ENCODE results near the gene CSF3R. TPM values are rescaled to one million over a fixed set of nuclear protein-coding genes. Genes with fewer than 3 reads are reported as not detected.

The CSF3R gene
- polyA plus RNA-seq, 1 donor from 2014 or later, result not detected

- no peaks in the 10 kb centered on the region for H3F3A ChIP-seq (ENCODE audit: insufficient read depth, low read length, poor library complexity, severe bottlenecking)
- H3K9me2 ChIP-seq (ENCODE audit: insufficient read depth, low read length), result no peaks in the 10 kb centered on the region
- H3K4me3 ChIP-seq (ENCODE audit: low read length), result no peak overlapping the region
- H3K36me3 ChIP-seq (ENCODE audit: insufficient read depth, low read length), result no peaks in the 10 kb centered on the region
- no peak overlapping the region for H3K27ac ChIP-seq (ENCODE audit: low read length)
- H2AFZ ChIP-seq (ENCODE audit: low read depth, low read length), result no peak overlapping the region
- no peak overlapping the region for H3K9ac ChIP-seq (ENCODE audit: low read length)
- no peak overlapping the region for H3K4me2 ChIP-seq (ENCODE audit: low read length)
- no peaks in the 10 kb centered on the region for H3K79me2 ChIP-seq (replicated peaks; ENCODE audit: insufficient read depth, low read length)
- H3K9me3 ChIP-seq (ENCODE audit: low read length), result no peaks in the 10 kb centered on the region
- TF ChIP-seq CTCF (IDR thresholded peaks at IDR 0.05; ENCODE audit: poor library complexity, severe bottlenecking) (no peak), POLR2AphosphoS5 (IDR thresholded peaks at IDR 0.05) (no peak), REST (IDR thresholded peaks at IDR 0.05; ENCODE audit: borderline replicate concordance) (no peak), TAF1 (IDR thresholded peaks at IDR 0.05; ENCODE audit: low read depth) (no peak), SMC3 (conservative IDR thresholded peaks at IDR 0.05; ENCODE audit: poor library complexity) (no peak), EZH2 (IDR thresholded peaks at IDR 0.05; ENCODE audit: borderline replicate concordance, insufficient read depth, low read length, poor library complexity, severe bottlenecking) (no peak), MXI1 (conservative IDR thresholded peaks at IDR 0.05; ENCODE audit: poor library complexity, severe bottlenecking) (no peak), RAD21 (conservative IDR thresholded peaks at IDR 0.05) (no peak), EP300 (conservative IDR thresholded peaks at IDR 0.05; ENCODE audit: poor library complexity, severe bottlenecking) (no peak)
- no peaks in the 10 kb centered on the region for H4K20me1 ChIP-seq (ENCODE audit: insufficient read depth)
- H3K27me3 ChIP-seq (ENCODE audit: insufficient read depth, low read depth, low read length), result no peaks in the 10 kb centered on the region
These were observed 26.3 kb downstream of the CSF3R start for GRCh38 chr1:36456391-36456928.

GRCh38 chr1:36455386-36455785 is 27.3 kb downstream of the CSF3R start:
- no peak overlapping the region for H3K4me3 ChIP-seq (ENCODE audit: low read length)
- H3K27me3 ChIP-seq (ENCODE audit: insufficient read depth, low read depth, low read length), result no peaks in the 10 kb centered on the region
- no peaks in the 10 kb centered on the region for H3F3A ChIP-seq (ENCODE audit: insufficient read depth, low read length, poor library complexity, severe bottlenecking)
- H3K9me2 ChIP-seq (ENCODE audit: insufficient read depth, low read length), result no peaks in the 10 kb centered on the region
- no peaks in the 10 kb centered on the region for H3K36me3 ChIP-seq (ENCODE audit: insufficient read depth, low read length)
- H3K9ac ChIP-seq (ENCODE audit: low read length), result no peak overlapping the region
- H3K9me3 ChIP-seq (ENCODE audit: low read length), result no peaks in the 10 kb centered on the region
- H3K4me2 ChIP-seq (ENCODE audit: low read length), result no peak overlapping the region
- no peaks in the 10 kb centered on the region for H3K79me2 ChIP-seq (replicated peaks; ENCODE audit: insufficient read depth, low read length)
- H2AFZ ChIP-seq (ENCODE audit: low read depth, low read length), result no peak overlapping the region
- H3K27ac ChIP-seq (ENCODE audit: low read length), result no peak overlapping the region
- H4K20me1 ChIP-seq (ENCODE audit: insufficient read depth), result no peaks in the 10 kb centered on the region
- no peak for TF ChIP-seq EZH2 (IDR thresholded peaks at IDR 0.05; ENCODE audit: borderline replicate concordance, insufficient read depth, low read length, poor library complexity, severe bottlenecking)
- TF ChIP-seq REST (IDR thresholded peaks at IDR 0.05; ENCODE audit: borderline replicate concordance), result no peak
- TF ChIP-seq CTCF (IDR thresholded peaks at IDR 0.05; ENCODE audit: poor library complexity, severe bottlenecking), result no peak
- no peak for TF ChIP-seq SMC3 (conservative IDR thresholded peaks at IDR 0.05; ENCODE audit: poor library complexity)
- no peak for TF ChIP-seq RAD21 (conservative IDR thresholded peaks at IDR 0.05)
- no peak for TF ChIP-seq TAF1 (IDR thresholded peaks at IDR 0.05; ENCODE audit: low read depth)
- TF ChIP-seq POLR2AphosphoS5 (IDR thresholded peaks at IDR 0.05), result no peak
- TF ChIP-seq MXI1 (conservative IDR thresholded peaks at IDR 0.05; ENCODE audit: poor library complexity, severe bottlenecking), result no peak
- no peak for TF ChIP-seq EP300 (conservative IDR thresholded peaks at IDR 0.05; ENCODE audit: poor library complexity, severe bottlenecking)
